Naive thymus-derived CD8-positive, alpha-beta T cell (primary cell): ENCODE results near the gene SRPK2. TPM values are rescaled to one million over a fixed set of nuclear protein-coding genes. Genes with fewer than 3 reads are reported as not detected.
A peak's percentile ranks its signal among the peaks of the same experiment; 100 is the strongest.

Experiments
- ATAC-seq, 2 donors: fragments of 150-1000 bp; cut with Tn5 transposase in 1 of 2; sonication (Bioruptor Pico), chemical (Tn5 transposase) in 1 of 2; 1 replicate in 1 of 2; 2 replicates in 1 of 2; pipeline ENCODE4 v1.10.0; 2021; ENCODE audit warnings: mild to moderate bottlenecking in 2 of 2, moderate library complexity in 2 of 2
- POLR2A ChIA-PET: fragments of 350-600 bp; sonication (Branson Sonifier 250); formaldehyde crosslinking; loops from one replicate; lab custom pipeline; 2021; ENCODE audit warnings: antibody characterized with exemption; lab: Charles Lee
- DNase-seq, 10 donors: peaks; one replicate each; pipeline versions ENCODE4 v3.0.0 to v3.0.0-alpha.2; 2020 to 2022
- H3K27ac Mint-ChIP-seq, 10 donors: one replicate each; pipeline ENCODE4 v1.8.0; 2020 to 2022; ENCODE audit warnings: mild to moderate bottlenecking in 10 of 10, mixed read lengths in 10 of 10, moderate library complexity in 4 of 10, inconsistent platforms in 1 of 10
- H3K27me3 Mint-ChIP-seq, 5 donors: one replicate each; pipeline ENCODE4 v1.8.0; 2021 to 2022; ENCODE audit warnings: mixed read lengths in 5 of 5
- H3K36me3 Mint-ChIP-seq, 3 donors: one replicate each; pipeline ENCODE4 v1.8.0; 2020 to 2022; ENCODE audit warnings: mixed read lengths in 3 of 3, mild to moderate bottlenecking in 2 of 3, inconsistent platforms in 1 of 3
- H3K4me1 Mint-ChIP-seq, 4 donors: one replicate each; pipeline ENCODE4 v1.8.0; 2021 to 2022; ENCODE audit warnings: mixed read lengths in 4 of 4
- H3K4me3 Mint-ChIP-seq, 10 donors: one replicate each; pipeline ENCODE4 v1.8.0; 2020 to 2022; ENCODE audit warnings: mild to moderate bottlenecking in 10 of 10, mixed read lengths in 10 of 10, moderate library complexity in 6 of 10, inconsistent platforms in 1 of 10
- H3K9me3 Mint-ChIP-seq, 9 donors: one replicate each; pipeline ENCODE4 v1.8.0; 2020 to 2022; ENCODE audit warnings: mixed read lengths in 9 of 9, mild to moderate bottlenecking in 3 of 9, inconsistent platforms in 1 of 9, moderate library complexity in 1 of 9
- polyA plus RNA-seq, 3 donors: library from polyadenylated mRNA; unstranded; fragments of 300-500 nt; fragmentation: Illumina TruSeq; gene quantifications; one replicate each; pipeline ENCODE4 v1.2.3, GENCODE V29; 2021
- total RNA-seq, 8 experiments: library from RNA in 2 of 8; stranded (reverse) in 2 of 8; gene quantifications; one replicate each; pipeline ENCODE4 v1.2.3 and lab custom pipeline; 2021 to 2026

SRPK2 gene
- total and polyA plus RNA-seq, 5 experiments from 2014 or later: 39.2 to 47.1 (median 40.4) TPM

DNA sequence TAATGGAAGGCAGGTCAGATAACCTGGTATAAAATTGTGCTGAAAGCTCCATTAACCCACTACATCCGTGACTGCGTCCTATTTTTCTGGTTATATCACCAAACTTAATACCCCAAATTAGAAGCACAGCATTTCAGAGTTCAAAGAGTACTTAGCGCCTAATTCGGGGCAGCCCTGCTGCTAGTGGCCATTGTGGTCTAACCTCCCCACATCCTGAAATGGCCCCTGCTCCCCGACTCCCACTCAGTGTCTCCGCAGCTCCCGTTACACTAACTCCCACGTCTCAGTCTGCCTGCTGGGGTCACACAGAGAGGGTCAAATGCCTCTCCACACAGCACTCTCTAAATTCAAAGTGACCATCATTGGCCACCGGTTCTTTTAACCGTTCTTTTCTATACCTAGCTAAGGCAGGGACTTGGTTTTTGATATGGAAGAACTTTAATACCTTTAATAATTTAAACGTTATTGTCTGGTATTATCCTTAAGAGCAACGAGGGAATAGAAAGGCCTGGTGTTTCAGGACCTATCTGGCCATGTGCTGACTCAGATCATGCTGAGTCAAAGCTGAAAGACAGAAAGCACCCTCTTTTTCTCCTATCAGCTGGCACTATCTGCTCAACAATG lies 257.6 kb downstream of the SRPK2 start:
- POLR2A ChIA-PET: no interaction called here
- no peak for ATAC-seq
- Mint-ChIP-seq H3K36me3 (peaks cover 0 to 75% (median 3%) of the 10 kb centered on the region in 3 donors), H3K9me3 (no peaks in the 10 kb centered on the region), H3K27ac (peak overlapping the region in 2 of 10 donors; percentile 18 to 55), H3K4me3 (no peak overlapping the region), H3K27me3 (no peaks in the 10 kb centered on the region), H3K4me1 (peaks cover 6 to 21% (median 9%) of the 10 kb centered on the region in 4 donors)
- DNase-seq: no peak

DNA sequence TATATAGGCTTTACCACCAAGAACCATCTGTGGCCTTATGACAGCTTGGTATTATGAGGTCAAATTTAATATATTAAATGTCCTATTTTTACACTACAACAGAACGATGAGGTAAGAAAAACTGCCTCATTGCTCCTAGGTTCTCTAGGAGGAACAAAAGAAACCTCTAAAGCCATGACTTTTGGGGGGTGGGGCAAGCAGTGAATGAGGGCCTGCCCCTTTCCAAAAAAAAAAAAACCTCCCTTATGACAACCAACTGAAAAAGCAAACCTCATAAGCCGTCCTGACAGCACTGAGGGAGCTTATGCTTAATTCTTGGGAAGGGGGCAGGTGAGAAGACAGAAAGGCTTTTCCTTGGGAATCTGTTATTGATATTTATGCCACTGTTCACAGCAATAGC lies 258.1 kb downstream of the SRPK2 start:
- Mint-ChIP-seq H3K27me3 (no peaks in the 10 kb centered on the region), H3K27ac (peak overlapping the region in 4 of 10 donors; percentile 18 to 29 (median 24)), H3K9me3 (no peaks in the 10 kb centered on the region), H3K36me3 (peaks cover 0 to 75% (median 5%) of the 10 kb centered on the region in 3 donors), H3K4me3 (no peak overlapping the region), H3K4me1 (peaks cover 6 to 21% (median 9%) of the 10 kb centered on the region in 4 donors)
- POLR2A ChIA-PET: interaction anchor here (0.7 kb wide), 1 partner anchor 511 kb away, joined by 4 read pairs; no protein-coding TSS in a partner anchor
- ATAC-seq (no peak), DNase-seq (no peak)

DNA sequence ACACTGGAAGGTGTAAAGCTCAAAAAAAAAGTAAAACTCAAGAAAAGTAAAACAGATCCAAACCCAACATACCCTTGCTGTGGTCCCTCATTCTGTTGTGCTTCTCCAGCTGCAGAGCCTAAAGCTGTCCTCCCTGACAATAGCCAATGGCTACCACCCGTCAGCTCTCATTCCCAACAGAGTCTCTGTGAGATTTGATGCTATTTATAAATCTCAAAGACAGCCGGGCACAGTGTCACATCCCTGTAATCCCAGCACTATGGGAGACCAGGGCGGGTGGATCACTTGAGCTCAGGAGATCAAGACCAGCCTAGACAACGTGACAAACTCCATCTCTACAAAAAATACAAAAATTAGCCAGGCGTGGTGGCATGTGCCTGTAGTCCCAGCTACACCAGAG lies 258.7 kb downstream of the SRPK2 start:
- no peak for DNase-seq
- peak overlapping the region in 1 of 10 donors; percentile 29 for H3K27ac Mint-ChIP-seq
- POLR2A ChIA-PET: interaction anchor here (0.7 kb wide), 1 partner anchor 512 kb away, joined by 4 read pairs; no protein-coding TSS in a partner anchor
- H3K4me1 Mint-ChIP-seq: peaks cover 5 to 20% (median 9%) of the 10 kb centered on the region in 4 donors
- peaks cover 0 to 76% (median 5%) of the 10 kb centered on the region in 3 donors for H3K36me3 Mint-ChIP-seq
- H3K9me3 Mint-ChIP-seq: no peaks in the 10 kb centered on the region
- ATAC-seq: no peak
- H3K27me3 Mint-ChIP-seq: no peaks in the 10 kb centered on the region
- no peak overlapping the region for H3K4me3 Mint-ChIP-seq

DNA sequence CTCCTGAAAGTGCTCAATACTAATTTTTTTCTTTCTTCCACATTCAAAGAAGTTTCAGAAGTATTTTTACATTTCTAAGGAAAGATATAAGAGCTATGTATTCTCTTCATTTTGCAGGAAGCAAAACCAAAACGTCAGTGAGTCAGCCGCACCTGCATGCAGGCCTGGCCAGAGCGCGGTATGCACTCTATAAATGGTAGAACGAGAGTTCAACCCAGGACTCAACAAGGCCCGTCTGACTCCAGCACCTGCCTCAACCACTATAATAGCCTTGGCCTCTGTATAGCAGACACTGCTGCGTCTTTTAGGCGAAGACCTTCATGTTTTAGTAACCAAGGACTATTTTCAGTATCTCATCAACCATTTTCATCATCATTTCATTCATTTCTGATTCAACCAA lies 261.5 kb downstream of the SRPK2 start:
- no peaks in the 10 kb centered on the region for H3K9me3 Mint-ChIP-seq
- DNase-seq: no peak
- ATAC-seq: no peak
- POLR2A ChIA-PET: interaction anchor here (0.6 kb wide), 1 partner anchor 252 kb away, joined by 4 read pairs; no protein-coding TSS in a partner anchor
- H3K4me3 Mint-ChIP-seq: no peak overlapping the region
- peaks cover 0 to 79% (median 4%) of the 10 kb centered on the region in 3 donors for H3K36me3 Mint-ChIP-seq
- H3K4me1 Mint-ChIP-seq: peaks cover 3 to 11% (median 9%) of the 10 kb centered on the region in 4 donors
- H3K27ac Mint-ChIP-seq: peak overlapping the region in 4 of 10 donors; percentile 16 to 50 (median 32)
- no peaks in the 10 kb centered on the region for H3K27me3 Mint-ChIP-seq

DNA sequence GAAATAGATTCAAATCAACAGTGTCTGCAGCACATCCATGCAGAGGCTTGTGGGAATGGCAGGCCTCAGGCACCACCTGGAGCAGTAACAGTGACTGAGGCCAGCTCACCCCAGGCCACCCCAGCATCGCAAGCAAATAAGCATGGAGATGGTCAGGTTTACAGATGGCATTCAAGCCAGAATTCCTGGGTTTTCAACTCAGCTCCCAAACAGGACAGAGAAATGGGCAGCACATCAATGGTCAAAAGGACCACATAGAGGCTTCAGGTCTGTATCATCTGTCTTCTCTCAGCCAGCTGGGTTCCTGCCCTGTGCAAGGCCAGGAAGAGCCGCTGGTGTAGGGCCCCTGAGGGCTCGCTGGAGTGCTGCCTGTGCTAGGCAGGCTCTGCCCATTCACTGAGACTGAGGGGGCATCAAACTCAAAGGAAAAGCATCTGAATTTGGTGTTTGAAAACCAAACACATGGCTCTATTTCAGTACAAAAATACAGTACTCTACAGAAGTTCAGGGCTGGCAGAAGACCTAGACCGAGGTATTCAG lies 262.2 kb downstream of the SRPK2 start:
- Mint-ChIP-seq H3K4me1 (peaks cover 5 to 17% (median 10%) of the 10 kb centered on the region in 4 donors), H3K36me3 (peaks cover 0 to 78% (median 6%) of the 10 kb centered on the region in 3 donors), H3K27ac (peak overlapping the region in 3 of 10 donors; percentile 8 to 79 (median 29)), H3K9me3 (no peaks in the 10 kb centered on the region), H3K27me3 (no peaks in the 10 kb centered on the region), H3K4me3 (no peak overlapping the region)
- ATAC-seq (no peak), DNase-seq (no peak)
- POLR2A ChIA-PET: interaction anchor here (0.6 kb wide), 2 partner anchors 252 to 981 kb away, joined by 4 read pairs; no protein-coding TSS in a partner anchor

DNA sequence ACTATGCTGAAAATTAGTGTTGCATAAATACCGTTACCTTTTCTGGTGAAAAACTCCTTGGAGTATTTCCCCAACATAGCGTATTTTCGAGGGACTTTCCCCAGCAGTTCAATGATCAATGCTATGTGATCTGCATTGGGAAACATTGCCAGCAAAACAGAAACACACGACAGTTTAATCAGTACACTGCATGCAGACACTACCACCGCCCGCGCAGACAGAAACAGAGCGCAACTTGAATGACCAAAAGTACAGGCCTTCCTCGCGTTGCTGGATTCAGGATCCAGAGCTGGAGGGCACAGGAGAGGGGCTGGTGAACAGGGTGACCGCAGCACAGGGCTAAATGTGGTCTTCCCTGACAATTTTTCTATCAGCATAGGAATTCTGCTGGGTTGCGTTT lies 263.0 kb downstream of the SRPK2 start:
- Mint-ChIP-seq H3K4me3 (no peak overlapping the region), H3K36me3 (peaks cover 0 to 77% (median 6%) of the 10 kb centered on the region in 3 donors)

DNA sequence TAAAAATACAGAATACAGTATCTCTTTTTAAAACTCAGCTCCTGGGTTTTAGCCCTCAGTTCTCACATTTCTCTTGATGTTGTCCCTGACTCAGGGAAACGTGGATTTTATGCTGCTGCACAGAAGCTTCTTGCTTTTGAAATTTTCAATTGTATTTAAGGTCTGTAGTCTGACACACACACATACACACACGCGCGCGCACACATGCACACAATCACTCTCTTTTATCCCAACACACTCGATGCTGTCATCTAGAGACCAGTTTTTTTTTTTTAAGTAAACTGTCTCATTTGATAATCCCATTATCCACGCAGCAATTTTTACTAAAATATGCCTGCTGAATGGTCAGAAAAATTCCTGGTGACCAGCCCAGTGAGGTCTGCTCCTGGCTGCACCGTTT lies 266.1 kb downstream of the SRPK2 start:
- POLR2A ChIA-PET: interaction anchor here (0.7 kb wide), 1 partner anchor 13 kb away, joined by 4 read pairs; no protein-coding TSS in a partner anchor
- ATAC-seq: no peak

More for the DNA sequence above, 263.0 kb downstream of the SRPK2 start:
- H3K27ac Mint-ChIP-seq: no peak overlapping the region
- DNase-seq (no peak), ATAC-seq (no peak)
- H3K9me3 Mint-ChIP-seq: no peaks in the 10 kb centered on the region
- POLR2A ChIA-PET: interaction anchor here (0.7 kb wide), 1 partner anchor 397 kb away, joined by 3 read pairs; no protein-coding TSS in a partner anchor
- H3K27me3 Mint-ChIP-seq: no peaks in the 10 kb centered on the region
- H3K4me1 Mint-ChIP-seq: peaks cover 3 to 19% (median 12%) of the 10 kb centered on the region in 4 donors

DNA sequence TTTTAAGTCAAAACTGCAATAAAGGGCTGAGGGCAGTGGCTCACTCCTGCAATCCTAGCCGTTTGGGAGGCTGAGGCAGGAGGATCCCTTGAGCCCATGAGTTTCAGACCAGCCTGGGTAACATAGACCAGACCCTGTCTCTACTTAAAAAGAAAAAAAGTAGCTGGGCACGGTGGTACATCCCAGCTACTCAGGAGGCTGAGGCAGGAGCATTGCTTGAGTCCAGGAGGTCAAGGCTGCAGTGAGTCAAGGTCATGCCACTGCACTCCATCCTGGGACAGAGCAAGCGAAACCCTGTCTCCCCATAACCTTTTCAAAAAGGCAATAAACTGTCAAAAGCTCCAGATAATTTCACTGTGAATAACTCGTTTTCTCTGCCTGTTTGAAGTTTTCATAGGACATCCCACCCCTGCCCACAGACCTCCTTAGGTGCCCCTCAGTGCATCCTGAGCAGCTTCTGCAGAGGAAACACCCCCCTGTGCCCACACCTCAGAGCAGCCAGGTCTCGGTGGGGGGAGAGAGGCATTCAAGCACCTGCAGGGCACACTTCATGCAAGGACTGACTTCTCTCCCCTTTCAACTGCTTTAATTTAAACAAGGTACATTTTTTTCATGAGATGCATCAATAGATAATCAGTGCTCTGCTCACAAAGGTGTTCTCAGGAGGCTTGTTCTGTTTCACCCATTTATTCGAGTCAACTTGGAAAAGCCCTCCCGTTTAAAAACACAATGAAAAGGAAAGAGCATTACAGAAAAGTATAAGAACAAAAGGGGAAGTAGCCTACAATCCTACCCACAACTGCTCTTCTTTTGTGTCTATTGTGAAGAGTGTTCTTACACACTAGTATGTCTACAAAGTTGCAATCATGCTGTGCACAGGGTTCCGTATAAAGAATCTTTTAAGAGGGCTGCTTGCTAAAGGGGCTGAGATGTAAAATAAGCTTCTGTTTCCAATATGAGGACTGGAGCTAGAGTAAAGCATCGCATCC lies 269.8 kb downstream of the SRPK2 start:
- peak overlapping the region in 8 of 10 donors; percentile 23 to 70 (median 62) for H3K4me3 Mint-ChIP-seq
- DNase-seq (peak in 5 of 10 donors; percentile 5 to 42 (median 24)), ATAC-seq (peak; percentile 75 to 91)
- H3K4me1 Mint-ChIP-seq: peaks cover 10 to 40% (median 34%) of the 10 kb centered on the region in 4 donors
- H3K27ac Mint-ChIP-seq: peak overlapping the region; percentile 35 to 89 (median 80)
- H3K36me3 Mint-ChIP-seq: peaks cover 13 to 57% (median 35%) of the 10 kb centered on the region in 3 donors
- POLR2A ChIA-PET: interaction anchor here (1.7 kb wide), 1 partner anchor 10 kb away, joined by 4 read pairs; no protein-coding TSS in a partner anchor
- peaks cover 0 to 8% (median 0%) of the 10 kb centered on the region in 9 donors for H3K9me3 Mint-ChIP-seq
- H3K27me3 Mint-ChIP-seq: no peaks in the 10 kb centered on the region

More for the DNA sequence above, 266.1 kb downstream of the SRPK2 start:
- Mint-ChIP-seq H3K36me3 (peaks cover 0 to 61% (median 6%) of the 10 kb centered on the region in 3 donors), H3K27me3 (no peaks in the 10 kb centered on the region), H3K27ac (peak overlapping the region in 4 of 10 donors; percentile 5 to 84 (median 46)), H3K4me1 (peaks cover 10 to 43% (median 34%) of the 10 kb centered on the region in 4 donors), H3K4me3 (no peak overlapping the region), H3K9me3 (no peaks in the 10 kb centered on the region)
- no peak for DNase-seq

DNA sequence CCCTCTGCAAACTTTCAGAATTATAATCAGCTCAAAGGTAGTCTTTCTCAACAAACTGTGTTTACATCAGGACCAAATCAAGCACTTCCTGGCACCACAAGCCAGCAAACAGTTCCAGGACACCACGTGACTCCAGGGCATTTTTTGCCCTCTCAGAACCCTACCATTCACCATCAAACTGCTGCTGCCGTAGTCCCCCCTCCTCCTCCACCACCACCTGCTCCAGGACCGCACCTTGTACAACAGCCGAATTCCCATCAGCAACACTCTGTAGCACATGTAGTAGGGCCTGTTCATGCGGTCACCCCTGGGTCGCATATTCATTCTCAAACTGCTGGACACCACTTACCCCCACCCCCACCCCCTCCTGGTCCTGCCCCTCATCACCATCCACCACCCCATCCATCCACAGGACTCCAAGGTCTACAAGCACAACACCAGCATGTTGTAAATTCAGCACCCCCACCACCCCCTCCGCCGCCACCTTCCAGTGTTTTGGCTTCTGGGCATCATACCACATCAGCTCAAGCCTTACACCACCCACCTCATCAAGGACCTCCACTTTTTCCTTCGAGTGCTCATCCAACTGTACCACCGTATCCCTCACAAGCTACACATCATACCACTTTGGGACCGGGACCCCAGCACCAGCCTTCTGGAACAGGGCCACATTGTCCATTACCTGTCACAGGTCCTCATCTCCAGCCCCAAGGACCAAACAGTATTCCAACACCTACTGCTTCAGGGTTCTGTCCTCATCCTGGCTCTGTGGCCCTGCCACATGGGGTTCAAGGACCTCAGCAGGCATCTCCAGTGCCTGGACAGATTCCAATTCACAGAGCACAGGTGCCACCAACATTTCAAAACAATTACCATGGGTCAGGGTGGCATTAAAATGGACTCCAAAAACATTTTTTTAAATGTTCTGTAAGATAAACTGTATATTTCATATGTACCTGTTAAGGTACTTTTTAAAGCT lies 276.0 kb downstream of the SRPK2 start:
- Mint-ChIP-seq H3K9me3 (peaks cover 0 to 8% (median 0%) of the 10 kb centered on the region in 9 donors), H3K27ac (peak overlapping the region; percentile 3 to 92 (median 74)), H3K36me3 (peaks cover 18 to 88% (median 41%) of the 10 kb centered on the region in 3 donors), H3K27me3 (no peaks in the 10 kb centered on the region), H3K4me1 (peaks cover 5 to 10% (median 8%) of the 10 kb centered on the region in 4 donors), H3K4me3 (no peak overlapping the region)
- DNase-seq (no peak), ATAC-seq (peak in 1 of 2 donors; percentile 21)
- POLR2A ChIA-PET: no interaction called here

DNA sequence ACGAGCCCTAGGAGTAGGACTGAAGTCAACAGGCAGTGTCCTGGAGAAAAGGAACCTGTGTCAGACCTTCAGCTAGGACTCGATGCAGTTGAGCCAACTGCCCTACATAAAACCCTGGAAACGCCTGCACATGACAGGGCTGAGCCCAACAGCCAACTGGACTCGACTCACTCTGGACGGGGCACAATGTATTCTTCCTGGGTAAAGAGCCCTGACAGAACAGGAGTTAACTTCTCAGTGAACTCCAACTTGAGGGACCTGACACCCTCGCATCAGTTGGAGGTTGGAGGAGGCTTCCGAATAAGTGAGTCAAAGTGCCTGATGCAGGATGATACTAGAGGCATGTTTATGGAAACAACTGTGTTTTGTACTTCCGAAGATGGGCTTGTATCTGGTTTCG lies 281.3 kb downstream of the SRPK2 start:
- Mint-ChIP-seq H3K27ac (peak overlapping the region in 6 of 10 donors; percentile 5 to 63 (median 46)), H3K4me3 (no peak overlapping the region), H3K36me3 (peaks cover 9 to 96% (median 22%) of the 10 kb centered on the region in 3 donors), H3K27me3 (no peaks in the 10 kb centered on the region), H3K9me3 (no peaks in the 10 kb centered on the region), H3K4me1 (peaks cover 2 to 14% (median 10%) of the 10 kb centered on the region in 4 donors)
- no peak for ATAC-seq
- DNase-seq: no peak
- POLR2A ChIA-PET: no interaction called here

DNA sequence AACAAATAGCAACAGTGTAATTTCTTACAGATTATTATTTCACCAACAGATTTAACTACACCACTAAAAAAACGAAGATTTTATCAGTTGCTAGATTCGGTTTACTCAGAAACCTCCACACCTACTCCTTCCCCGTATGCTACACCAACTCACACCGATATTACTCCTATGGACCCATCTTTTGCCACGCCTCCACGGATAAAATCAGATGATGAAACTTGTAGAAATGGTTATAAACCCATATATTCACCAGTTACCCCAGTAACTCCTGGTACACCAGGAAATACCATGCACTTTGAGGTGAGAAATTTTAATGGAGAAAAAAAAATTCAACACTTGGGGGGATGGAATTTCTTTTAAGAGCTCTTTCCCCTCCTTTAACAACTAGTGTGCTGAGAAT lies 282.2 kb downstream of the SRPK2 start:
- Mint-ChIP-seq H3K27ac (peak overlapping the region in 8 of 10 donors; percentile 33 to 81 (median 61)), H3K4me1 (peaks cover 2 to 8% (median 7%) of the 10 kb centered on the region in 4 donors), H3K36me3 (peaks cover 9 to 89% (median 16%) of the 10 kb centered on the region in 3 donors), H3K4me3 (no peak overlapping the region), H3K27me3 (no peaks in the 10 kb centered on the region), H3K9me3 (no peaks in the 10 kb centered on the region)
- ATAC-seq (no peak), DNase-seq (no peak)
- POLR2A ChIA-PET: no interaction called here
